Tibial nerve (tissue), 4 donors: ENCODE results near the gene AK2.

Experiments
- CTCF ChIP-seq, 5 experiments: fragments of 200-600 bp in 3 of 5; fragments of 450-650 bp in 2 of 5; sonication (generic) in 3 of 5; IDR thresholded peaks; one replicate each; pipeline ENCODE4 v1.5.1; 2016 to 2019; ENCODE audit warnings: antibody characterized with exemption in 5 of 5, mild to moderate bottlenecking in 3 of 5, moderate library complexity in 2 of 5
- EP300 ChIP-seq, 2 donors: sonication (generic); formaldehyde crosslinking; IDR thresholded peaks; one replicate each; pipeline ENCODE4 v1.6.1; 2017; ENCODE audit warnings: antibody characterized with exemption in 2 of 2, mild to moderate bottlenecking in 1 of 2
- POLR2A ChIP-seq, 2 donors: fragments of 450-650 bp; IDR thresholded peaks; one replicate each; pipeline ENCODE4 v1.6.1; 2017; ENCODE audit warnings: antibody characterized with exemption in 2 of 2, mild to moderate bottlenecking in 2 of 2, moderate library complexity in 2 of 2

GRCh38 chr1:32981003-32981901 is 55.4 kb downstream of the AK2 start:
- TF ChIP-seq CTCF (IDR thresholded peaks at IDR 0.05) (no peak), POLR2A (IDR thresholded peaks at IDR 0.05) (peak in 1 of 2 donors; percentile 16), EP300 (IDR thresholded peaks at IDR 0.05) (peak in 1 of 2 donors; percentile 83)
